ENCODE results near the gene EHBP1L1.

EHBP1L1 gene

DNA sequence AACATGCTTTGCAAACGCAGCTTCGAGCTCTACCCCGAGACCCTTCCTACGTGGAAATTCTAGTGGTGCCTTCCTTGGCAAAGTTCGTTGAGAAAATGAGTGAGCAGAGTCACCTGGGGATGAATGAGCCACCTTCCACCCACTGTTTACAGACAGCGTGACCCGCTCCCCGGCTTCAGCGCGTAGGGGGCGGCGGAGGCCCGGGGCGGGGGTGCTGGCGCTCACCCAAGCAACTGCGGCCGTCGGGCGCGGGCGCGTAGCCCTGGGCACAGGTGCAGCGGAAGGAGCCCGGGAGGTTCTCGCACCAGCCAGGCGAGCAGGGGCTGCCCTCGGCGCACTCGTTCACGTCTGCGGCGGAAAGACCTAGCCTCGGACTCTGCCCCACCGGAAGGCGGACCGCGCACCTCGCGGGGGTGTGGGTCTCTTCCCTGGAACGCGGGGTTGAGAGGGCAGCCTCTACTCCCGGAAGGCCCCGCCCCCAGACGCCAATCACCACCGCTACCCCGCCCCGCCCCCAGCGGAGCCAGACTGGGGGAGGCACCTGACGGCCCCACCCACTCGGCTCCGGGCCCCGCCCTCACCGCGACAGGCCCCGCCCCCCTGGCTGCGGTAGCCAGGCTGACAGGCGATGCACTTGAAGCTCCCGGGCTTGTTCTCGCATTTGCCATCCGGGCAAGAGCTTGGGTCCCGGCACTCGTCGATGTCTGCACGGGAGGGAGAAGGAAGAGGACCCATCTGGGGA lies 29.5 kb upstream of the EHBP1L1 start:
- DNase-seq (ENCODE audit: low read depth in 1 of 2, low spot score in 1 of 2): peak; percentile 96 to 99

GRCh38 chr11:65547446-65548125 lies 28.3 kb upstream of the EHBP1L1 start:
- no peak for DNase-seq (ENCODE audit: low read depth in 1 of 2, low spot score in 1 of 2)

- no peak for DNase-seq (ENCODE audit: low read depth in 1 of 2, low spot score in 1 of 2)
Observed at GRCh38 chr11:65548395-65548794, 27.5 kb upstream of the EHBP1L1 start.

- DNase-seq (ENCODE audit: low read depth in 1 of 2, low spot score in 1 of 2): no peak
Observed at GRCh38 chr11:65549096-65549495, 26.8 kb upstream of the EHBP1L1 start.

DNA sequence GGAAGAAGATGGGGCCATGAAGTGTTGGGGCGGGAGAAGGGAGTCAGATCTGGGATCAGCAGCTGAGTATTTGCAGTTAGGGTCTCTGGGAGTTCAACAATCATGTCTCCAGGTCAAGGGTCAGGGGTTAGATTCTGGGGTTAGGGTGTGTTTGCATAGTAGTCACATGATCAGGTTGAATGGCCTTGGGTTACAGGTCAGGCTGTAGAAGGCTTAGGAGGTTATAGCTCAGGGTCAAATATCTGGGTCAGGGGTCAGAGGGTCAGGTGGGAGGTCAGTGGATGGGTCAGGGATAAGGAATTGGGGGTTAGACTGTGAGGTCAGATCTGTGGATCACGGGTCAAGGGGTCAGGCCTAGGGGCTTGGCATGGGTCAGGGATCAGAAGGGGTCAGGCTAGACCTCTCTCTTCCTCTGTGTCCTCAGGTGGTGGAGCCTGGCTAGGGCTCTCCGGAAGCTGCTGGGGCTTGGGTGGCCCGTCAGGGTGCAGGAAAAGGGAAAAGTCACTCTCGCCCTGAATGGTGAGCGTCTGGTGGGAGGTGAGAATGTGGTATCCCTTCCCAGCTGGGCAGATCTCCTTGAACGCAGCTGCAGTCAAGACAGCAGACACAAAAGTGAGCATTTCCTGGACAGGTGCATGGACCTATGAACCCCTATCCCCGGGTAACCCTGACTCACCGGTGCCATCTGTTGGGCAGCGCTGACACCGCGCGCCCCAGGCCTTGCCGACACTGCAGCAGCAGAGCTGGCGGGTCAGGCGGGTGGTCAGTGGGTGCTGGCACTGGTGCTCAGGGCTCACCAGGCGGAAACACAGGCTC lies 24.1 kb upstream of the EHBP1L1 start:
- no peak for DNase-seq (ENCODE audit: low read depth in 1 of 2, low spot score in 1 of 2)

DNA sequence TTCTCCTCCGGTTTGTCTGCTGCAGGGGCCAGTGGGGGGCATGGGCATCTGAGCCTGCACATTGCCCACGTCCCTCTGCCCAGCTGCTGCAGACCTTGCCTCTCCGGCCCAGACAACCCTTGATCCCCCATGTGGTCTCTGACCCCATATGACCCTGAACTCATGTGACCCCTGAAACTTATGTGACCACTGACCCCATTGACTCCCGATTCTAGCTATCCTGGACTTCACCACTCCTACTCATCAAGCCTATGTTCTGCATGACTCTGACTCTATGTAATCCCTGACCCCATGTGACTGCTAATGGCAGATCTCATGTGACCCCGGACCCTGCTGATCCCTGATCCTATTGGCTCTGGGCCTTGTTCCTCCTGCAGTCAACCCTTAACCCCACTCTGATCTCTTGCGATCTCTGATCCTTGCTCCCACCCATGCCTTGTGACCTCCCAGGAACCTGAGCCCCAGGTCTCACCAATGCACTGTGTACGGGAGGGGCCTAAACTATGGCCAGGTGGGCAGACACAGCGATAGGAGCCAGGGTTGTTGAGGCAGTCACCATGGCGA lies 23.4 kb upstream of the EHBP1L1 start:
- no peak for DNase-seq (ENCODE audit: low read depth in 1 of 2, low spot score in 1 of 2)

GRCh38 chr11:65553301-65554001 lies 22.4 kb upstream of the EHBP1L1 start:
- peak in 1 of 2 donors; percentile 50 for DNase-seq (ENCODE audit: low read depth in 1 of 2, low spot score in 1 of 2)

DNA sequence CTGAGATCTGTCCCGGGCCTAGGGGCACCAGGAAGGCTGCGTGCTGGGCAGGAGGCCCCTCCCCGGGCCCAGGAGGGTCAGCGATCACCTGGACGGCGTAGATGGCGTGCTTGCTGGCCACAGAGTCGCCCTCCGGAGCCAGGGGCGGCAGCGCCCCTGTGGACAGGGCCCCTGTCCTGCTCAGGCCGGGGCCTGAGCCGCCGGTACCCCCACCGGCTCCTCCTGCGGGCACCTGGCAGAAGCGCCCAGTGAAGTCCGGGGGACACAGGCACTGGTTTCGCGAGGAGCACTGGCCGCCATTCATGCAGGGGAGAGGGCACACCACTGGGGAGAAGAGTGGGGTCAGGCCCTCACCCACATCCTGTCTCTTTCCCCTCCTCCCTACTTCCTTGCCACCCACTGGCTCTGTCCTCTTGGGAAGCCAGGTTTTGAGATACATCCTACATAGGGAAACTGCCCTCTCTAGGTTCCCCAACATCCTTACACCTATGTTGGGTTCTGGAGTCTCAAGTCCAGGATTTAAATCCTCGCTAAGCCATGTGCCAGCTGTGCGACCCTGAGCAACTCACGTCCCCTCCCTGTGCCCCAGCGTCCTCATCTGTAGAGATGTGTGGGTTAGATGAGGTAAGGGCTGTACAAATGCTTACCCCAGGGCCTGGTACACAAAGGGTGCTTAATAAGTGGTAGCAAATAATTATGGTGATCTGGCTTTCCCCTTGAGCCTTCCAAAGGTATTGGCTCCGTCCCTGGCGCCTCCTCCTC lies 21.6 kb upstream of the EHBP1L1 start:
- no peak for DNase-seq (ENCODE audit: low read depth in 1 of 2, low spot score in 1 of 2)

- DNase-seq (ENCODE audit: low read depth in 1 of 2, low spot score in 1 of 2): no peak
Observed at GRCh38 chr11:65554842-65555430, 20.9 kb upstream of the EHBP1L1 start.

DNA sequence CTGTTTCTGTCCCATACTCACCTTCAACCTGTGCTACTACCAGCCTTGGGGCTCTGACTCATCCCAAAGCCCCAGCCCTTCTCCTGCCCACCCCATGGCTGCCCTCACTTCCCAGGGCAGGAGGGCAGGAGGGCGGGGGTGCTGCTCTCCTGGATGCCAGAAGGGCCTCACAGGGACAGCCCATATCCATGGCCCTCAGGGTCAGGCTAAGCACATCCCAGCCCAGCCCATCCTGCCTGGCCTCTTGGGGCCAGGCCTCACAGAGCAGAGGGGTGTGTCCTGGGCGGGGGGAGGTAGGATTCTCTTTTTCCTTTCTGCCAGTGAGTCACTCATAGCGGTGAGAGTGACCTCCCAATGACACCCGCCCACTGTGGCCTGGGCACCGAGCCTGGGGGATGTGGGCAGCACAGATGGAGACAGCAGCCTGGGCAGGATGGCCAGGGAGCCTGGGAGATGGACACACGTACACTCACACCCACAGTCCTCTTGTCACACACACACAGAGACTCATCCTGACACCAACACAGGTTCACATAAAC lies 20.1 kb upstream of the EHBP1L1 start:
- DNase-seq (ENCODE audit: low read depth in 1 of 2, low spot score in 1 of 2): no peak

- DNase-seq (ENCODE audit: low read depth in 1 of 2, low spot score in 1 of 2): no peak
Observed at GRCh38 chr11:65556470-65557279, 19.2 kb upstream of the EHBP1L1 start.

DNA sequence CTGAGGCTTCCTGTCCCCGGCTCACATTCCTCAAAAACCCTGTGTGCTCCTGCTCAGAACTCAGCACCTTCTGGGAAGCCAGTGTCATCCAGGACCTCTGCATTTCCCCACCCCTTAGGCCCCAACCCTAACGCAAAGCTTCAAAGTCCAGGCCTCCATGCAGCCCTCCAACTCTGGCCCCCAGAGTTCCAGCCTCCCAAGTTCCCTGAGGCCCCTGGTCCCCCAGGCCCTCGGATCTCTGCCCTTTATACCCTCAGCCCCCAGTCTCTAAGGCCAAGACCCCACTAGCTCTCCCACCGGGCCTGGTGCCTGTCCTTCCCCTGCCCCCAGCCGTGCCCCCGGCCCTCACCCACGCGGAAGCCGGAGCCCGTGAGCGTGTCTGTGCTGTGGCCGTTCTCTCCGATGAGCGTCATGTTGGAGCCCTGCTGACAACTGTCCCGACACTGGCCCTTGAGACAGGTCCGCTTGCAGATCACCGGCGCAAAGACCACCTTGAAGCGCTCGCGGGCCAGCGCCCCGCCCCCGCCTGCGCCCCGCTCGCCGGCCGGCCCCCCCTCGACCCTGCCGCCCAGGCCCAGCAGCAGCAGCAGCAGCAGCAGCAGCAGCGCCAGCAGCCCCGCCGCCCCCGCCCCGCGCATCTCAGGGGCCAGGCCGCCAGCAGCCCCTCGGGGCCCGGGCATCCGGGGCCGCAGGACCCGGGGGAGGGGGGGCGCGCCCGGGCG lies 18.4 kb upstream of the EHBP1L1 start:
- no peak for DNase-seq (ENCODE audit: low read depth in 1 of 2, low spot score in 1 of 2)

- DNase-seq (ENCODE audit: low read depth in 1 of 2, low spot score in 1 of 2): no peak
Observed at GRCh38 chr11:65558002-65558929, 17.6 kb upstream of the EHBP1L1 start, which contains the start of gene LTBP3. Gene LTBP3, minus strand, starts transcription at chr11:65558359. Its CDS starts 400 bp downstream, at chr11:65557959.

DNA sequence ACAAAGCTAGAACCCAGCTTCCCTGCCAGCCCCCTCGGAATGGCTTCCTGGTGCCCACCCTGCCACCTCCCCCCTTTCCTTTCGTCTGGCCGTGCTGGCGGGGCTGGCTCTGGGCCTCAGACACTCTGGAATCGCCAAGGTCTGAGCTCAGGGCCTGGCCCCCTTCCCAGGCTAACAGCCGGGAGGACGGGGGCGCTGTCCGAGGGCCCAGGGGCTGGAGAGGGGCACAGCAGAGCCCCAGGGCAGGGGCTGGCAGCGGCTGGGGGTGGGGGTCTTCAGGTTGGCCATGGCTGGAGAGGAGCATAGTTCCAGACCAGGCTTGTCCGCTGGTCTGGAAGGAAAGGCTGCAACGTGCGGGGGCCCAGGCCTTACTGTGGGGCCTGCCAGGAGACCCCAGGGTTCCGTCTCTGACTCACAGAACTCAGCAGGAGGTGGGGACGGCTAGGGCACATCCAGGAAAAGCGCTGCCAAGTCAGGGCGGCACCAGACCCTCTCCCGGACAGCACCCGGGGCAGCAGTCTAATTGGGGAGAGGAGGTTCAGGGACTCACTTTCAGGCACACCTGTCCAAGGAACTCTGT lies 16.8 kb upstream of the EHBP1L1 start:
- no peak for DNase-seq (ENCODE audit: low read depth in 1 of 2, low spot score in 1 of 2)

GRCh38 chr11:65559535-65559934 lies 16.3 kb upstream of the EHBP1L1 start:
- no peak for DNase-seq (ENCODE audit: low read depth in 1 of 2, low spot score in 1 of 2)

DNA sequence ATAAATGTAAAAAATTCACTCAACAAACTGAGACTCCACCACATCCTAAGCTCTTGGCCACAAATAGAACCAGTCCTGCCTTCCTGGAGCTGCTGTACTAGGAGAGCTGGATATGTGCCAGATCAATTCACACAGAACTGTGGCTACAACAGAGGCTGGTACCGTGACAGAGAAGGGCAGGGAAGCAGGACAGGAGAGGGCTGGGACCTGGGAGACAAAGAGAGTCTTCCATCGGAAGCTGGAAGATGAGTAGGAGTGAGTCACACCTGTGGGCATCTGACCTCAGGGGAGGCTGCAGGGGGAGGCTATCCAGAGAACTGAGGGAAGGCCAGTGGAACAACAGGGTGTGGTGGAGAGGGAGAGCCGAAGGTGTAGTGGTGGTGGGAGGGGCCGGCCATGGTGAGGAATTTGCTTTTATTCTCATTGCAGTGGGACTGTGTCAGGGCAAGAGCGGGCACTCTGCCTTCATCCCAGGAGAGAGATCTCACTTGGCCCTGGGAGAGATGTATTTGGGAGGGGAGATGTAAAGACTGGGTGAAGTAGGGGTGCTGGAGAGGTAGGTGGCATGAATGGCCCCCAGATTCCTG lies 15.8 kb upstream of the EHBP1L1 start:
- DNase-seq (ENCODE audit: low read depth in 1 of 2, low spot score in 1 of 2): no peak
